ENCODE measurements around the gene RASA3.
"Not testable (repeated sequence)": the region's sequence is repeated elsewhere in the genome, so short reads cannot be mapped to it uniquely, and the experiment has no call there.

DNA sequence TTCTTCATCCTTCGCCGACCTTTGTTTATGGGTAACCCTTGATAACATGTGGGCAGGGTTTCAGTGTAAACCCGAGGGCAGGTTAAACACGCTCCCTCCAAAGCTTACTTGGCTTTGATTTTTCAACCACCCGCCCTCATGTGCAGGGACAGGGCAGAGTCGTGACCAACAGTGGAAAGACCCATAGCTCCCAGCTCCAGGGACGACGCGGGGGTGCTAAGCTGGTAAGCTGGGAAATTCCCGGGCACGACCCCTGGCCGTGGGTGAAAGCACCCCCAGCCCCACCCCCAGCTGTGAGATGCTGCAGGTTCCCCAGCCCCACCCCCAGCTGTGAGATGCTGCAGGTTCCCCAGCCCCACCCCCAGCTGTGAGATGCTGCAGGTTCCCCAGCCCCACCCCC, 17.8 kb downstream of the RASA3 start:
- TF ChIP-seq, protein P1, sequence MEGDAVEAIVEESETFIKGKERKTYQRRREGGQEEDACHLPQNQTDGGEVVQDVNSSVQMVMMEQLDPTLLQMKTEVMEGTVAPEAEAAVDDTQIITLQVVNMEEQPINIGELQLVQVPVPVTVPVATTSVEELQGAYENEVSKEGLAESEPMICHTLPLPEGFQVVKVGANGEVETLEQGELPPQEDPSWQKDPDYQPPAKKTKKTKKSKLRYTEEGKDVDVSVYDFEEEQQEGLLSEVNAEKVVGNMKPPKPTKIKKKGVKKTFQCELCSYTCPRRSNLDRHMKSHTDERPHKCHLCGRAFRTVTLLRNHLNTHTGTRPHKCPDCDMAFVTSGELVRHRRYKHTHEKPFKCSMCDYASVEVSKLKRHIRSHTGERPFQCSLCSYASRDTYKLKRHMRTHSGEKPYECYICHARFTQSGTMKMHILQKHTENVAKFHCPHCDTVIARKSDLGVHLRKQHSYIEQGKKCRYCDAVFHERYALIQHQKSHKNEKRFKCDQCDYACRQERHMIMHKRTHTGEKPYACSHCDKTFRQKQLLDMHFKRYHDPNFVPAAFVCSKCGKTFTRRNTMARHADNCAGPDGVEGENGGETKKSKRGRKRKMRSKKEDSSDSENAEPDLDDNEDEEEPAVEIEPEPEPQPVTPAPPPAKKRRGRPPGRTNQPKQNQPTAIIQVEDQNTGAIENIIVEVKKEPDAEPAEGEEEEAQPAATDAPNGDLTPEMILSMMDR (IDR thresholded peaks at IDR 0.05) = not testable (repeated sequence)
- TF ChIP-seq EZH2, EZH2phosphoT487 (IDR thresholded peaks at IDR 0.05): not testable (repeated sequence)

All from neural progenitor cell (in vitro differentiated cells).